Measurements from ENCODE around the gene RIOK2. TPM values are rescaled to one million over a fixed set of nuclear protein-coding genes. Genes with fewer than 3 reads are reported as not detected.

The RIOK2 gene
- total RNA-seq, 2 donors from 2014 or later: 16.9 to 27.2 TPM

DNA sequence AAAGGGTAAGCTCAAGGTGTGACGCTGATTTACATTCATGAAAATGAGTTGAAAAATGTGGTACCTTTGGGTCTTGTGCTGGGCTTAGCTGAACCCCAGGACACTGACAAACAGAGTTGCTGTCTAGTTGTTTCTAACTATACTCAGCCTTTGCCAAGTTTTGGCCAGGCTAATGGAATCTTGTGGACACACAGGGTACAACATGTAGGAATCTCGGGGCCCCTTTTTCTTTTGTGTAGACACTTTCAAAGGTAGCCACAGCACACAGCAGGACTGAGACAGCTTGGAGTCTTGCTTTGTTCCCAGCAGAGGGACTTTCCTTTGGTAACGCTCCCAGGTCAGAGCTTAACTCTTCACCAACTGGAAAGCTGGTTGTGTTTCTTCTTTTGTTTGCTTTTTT is 48.4 kb downstream of the RIOK2 start:
- Mint-ChIP-seq H3K4me1 (peaks cover 7% of the 10 kb centered on the region), H3K27ac (no peak overlapping the region), H3K4me3 (no peak overlapping the region), H3K27me3 (peaks cover 19% of the 10 kb centered on the region), H3K36me3 (ENCODE audit: low read depth) (peaks cover 2% of the 10 kb centered on the region)
- no peaks in the 10 kb centered on the region for H3K9me3 ChIP-seq (ENCODE audit: control insufficient read depth, low read length, poor library complexity, severe bottlenecking)
- DNase-seq (no peak), ATAC-seq (no peak)

DNA sequence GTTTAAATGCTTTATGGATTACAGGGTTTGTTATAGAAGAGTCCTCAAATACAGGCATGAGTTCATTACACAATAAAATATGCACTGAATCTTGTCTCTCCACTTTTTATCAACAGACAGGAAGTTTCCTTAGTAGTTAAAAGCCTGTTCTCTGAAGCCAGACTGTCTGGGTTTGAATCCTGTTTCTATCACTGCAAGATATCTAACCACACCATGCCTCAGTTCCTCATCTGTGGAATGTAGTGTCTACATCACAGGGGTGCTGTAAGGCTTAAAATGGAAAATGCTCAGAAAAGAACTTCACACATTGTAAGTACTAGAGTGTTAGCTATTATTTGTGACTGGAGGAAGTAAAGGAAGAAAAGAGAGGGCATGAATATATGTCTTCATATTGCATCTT is 49.9 kb downstream of the RIOK2 start:
- no peak overlapping the region for H3K4me3 Mint-ChIP-seq
- H3K27ac Mint-ChIP-seq: no peak overlapping the region

DNA sequence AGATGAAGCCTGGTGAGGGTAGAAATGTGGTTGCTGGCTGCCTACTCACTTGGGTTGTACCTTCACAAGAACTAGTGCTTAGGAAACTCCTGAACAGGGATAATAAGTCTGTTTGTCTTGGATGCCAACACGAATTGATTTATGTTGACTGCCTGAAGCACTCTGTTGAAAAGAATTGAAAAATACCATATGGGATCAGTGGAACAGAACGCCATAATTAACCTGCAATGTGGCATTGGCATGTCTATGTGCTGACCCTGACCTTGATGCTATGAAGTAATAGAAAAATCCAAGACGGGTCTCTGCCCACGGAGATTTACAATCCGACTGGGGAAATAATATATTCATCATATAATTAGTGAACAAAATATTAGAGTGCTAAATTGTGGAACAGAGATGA is 51.1 kb downstream of the RIOK2 start:
- ATAC-seq: no peak
- H3K4me3 Mint-ChIP-seq: no peak overlapping the region

More for the DNA sequence above, 49.9 kb downstream of the RIOK2 start:
- no peak for ATAC-seq
- Mint-ChIP-seq H3K27me3 (peaks cover 10% of the 10 kb centered on the region), H3K4me1 (peaks cover 7% of the 10 kb centered on the region), H3K36me3 (ENCODE audit: low read depth) (peaks cover 6% of the 10 kb centered on the region)
- no peaks in the 10 kb centered on the region for H3K9me3 ChIP-seq (ENCODE audit: control insufficient read depth, low read length, poor library complexity, severe bottlenecking)
- no peak for DNase-seq

DNA sequence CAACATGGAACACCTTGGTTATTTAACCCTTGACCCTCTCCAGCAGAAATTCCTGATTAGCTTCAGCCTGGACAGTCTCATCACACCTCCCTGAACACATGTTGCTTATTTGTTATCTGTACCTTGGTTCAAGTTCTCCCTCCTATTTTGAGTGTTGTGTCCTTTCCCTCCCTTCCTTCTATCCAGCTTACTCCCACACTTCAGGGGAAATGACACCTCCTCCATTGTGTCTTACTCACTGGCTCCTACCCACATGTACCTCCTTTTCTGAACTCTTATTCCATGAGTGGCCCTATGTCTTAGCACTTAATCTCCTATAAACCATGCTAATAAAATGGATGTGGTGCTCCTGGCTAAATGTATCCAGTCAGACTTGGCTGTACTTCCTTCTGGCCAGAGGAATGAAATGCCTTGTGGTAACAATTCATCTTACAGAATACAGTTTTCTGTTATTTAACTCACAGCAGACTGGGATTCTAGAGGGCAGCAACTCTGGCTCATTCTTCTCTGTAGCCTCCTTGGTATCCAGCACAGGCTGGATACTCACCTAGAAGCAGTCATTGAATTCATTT is 51.8 kb downstream of the RIOK2 start:
- Mint-ChIP-seq H3K4me1 (peaks cover 7% of the 10 kb centered on the region), H3K36me3 (ENCODE audit: low read depth) (peaks cover 6% of the 10 kb centered on the region), H3K4me3 (no peak overlapping the region), H3K27me3 (peaks cover 11% of the 10 kb centered on the region), H3K27ac (no peak overlapping the region)
- no peak for ATAC-seq
- DNase-seq: no peak
- no peaks in the 10 kb centered on the region for H3K9me3 ChIP-seq (ENCODE audit: control insufficient read depth, low read length, poor library complexity, severe bottlenecking)

More for the DNA sequence above, 51.1 kb downstream of the RIOK2 start:
- peaks cover 10% of the 10 kb centered on the region for H3K27me3 Mint-ChIP-seq
- H3K9me3 ChIP-seq (ENCODE audit: control insufficient read depth, low read length, poor library complexity, severe bottlenecking): no peaks in the 10 kb centered on the region
- peaks cover 6% of the 10 kb centered on the region for H3K36me3 Mint-ChIP-seq (ENCODE audit: low read depth)
- DNase-seq: no peak
- no peak overlapping the region for H3K27ac Mint-ChIP-seq
- H3K4me1 Mint-ChIP-seq: peaks cover 7% of the 10 kb centered on the region

DNA sequence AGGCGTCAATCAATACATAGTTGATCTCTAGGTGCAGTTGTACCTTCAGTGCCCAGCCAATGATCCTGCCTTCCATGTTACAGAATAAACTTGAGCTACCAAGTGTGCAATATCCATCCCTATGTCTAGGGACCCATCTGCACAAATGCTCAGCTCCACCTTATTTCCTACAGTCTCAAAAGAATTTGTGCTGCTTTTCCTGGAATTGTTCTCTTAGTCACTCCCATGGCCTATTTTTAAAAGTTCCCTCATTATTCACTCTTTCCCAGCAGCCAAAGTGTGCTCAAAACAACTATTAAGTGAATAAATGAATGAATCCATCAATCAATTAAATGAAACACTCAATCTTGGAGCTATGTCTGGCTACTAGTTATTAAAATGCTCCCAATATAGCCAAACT is 55.3 kb downstream of the RIOK2 start:
- Mint-ChIP-seq H3K27ac (no peak overlapping the region), H3K4me1 (no peaks in the 10 kb centered on the region), H3K4me3 (no peak overlapping the region), H3K36me3 (ENCODE audit: low read depth) (peaks cover 8% of the 10 kb centered on the region), H3K27me3 (peaks cover 9% of the 10 kb centered on the region)
- DNase-seq: no peak
- no peak for ATAC-seq
- H3K9me3 ChIP-seq (ENCODE audit: control insufficient read depth, low read length, poor library complexity, severe bottlenecking): no peaks in the 10 kb centered on the region

DNA sequence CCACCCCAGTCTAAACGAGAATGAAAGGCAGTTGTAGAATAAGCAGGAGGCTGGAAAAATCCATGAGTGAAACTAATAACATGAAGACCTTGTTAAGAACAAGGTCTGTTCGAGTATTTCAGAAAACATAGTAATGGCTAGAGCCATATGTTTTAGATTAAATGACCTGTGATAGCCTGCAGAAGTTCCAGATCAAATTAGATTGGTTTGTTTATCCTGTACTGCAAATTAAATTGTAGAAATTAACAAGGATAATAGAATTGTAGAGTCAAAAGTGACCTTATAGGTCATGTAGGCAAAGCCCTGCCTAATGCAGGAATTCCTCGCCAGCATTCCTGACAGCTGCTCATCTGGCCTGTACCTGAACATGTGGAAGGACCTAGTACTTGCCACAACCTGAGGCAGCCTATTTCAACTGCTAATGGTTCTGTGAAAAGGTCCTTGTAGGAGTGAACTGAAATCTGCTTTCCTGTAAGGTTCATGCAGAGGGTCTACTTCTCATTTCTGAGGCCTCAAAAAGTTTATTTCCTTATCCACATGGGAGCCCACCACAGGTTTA is 57.8 kb downstream of the RIOK2 start:
- H3K27me3 Mint-ChIP-seq: peaks cover 9% of the 10 kb centered on the region
- no peaks in the 10 kb centered on the region for H3K4me1 Mint-ChIP-seq
- ATAC-seq (no peak), DNase-seq (no peak)
- peaks cover 9% of the 10 kb centered on the region for H3K36me3 Mint-ChIP-seq (ENCODE audit: low read depth)
- H3K27ac Mint-ChIP-seq: no peak overlapping the region
- H3K9me3 ChIP-seq (ENCODE audit: control insufficient read depth, low read length, poor library complexity, severe bottlenecking): no peaks in the 10 kb centered on the region
- H3K4me3 Mint-ChIP-seq: no peak overlapping the region

DNA sequence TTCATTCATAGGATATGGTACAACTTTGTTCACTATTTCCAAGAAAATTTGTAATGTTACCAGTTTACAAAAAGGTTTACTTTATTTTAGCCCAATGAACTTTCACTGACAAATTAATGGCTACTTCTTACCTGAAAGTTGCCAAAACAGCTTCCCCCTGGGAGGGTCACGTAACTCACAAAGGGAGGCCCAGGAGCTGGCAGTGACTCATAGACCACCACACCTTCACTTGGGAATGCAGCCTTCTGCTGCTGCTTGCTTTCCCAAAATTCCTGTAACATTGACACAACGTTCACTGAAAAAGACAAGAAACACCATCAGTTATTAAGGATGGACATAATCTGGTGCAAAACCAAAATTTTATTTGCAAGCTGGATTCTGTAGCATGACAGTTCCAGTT is 58.7 kb downstream of the RIOK2 start:
- Mint-ChIP-seq H3K4me3 (no peak overlapping the region), H3K27me3 (peaks cover 9% of the 10 kb centered on the region), H3K36me3 (ENCODE audit: low read depth) (peaks cover 9% of the 10 kb centered on the region), H3K27ac (no peak overlapping the region), H3K4me1 (no peaks in the 10 kb centered on the region)
- no peaks in the 10 kb centered on the region for H3K9me3 ChIP-seq (ENCODE audit: control insufficient read depth, low read length, poor library complexity, severe bottlenecking)
- DNase-seq: no peak
- ATAC-seq: no peak

DNA sequence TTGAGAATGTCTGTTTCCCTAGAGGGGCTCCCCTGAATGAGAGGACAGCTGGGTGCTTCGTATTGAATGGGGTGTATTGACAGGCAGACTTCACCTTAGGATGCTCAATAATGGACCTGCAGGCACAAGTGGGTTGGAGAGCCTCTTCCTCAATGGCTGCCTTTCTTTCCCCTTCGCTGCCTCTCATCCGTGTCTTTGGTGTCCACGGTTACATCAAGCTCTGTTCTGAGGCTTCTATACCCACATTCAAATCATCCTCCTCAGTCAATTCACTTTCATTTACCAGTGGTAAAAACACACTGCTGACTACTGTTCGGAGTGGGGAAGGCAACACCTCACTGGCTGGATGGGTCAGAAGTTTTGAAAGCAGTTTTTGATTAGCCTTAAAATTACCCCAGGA is 61.2 kb downstream of the RIOK2 start:
- Mint-ChIP-seq H3K27me3 (peaks cover 4% of the 10 kb centered on the region), H3K27ac (no peak overlapping the region), H3K4me3 (no peak overlapping the region), H3K36me3 (ENCODE audit: low read depth) (peaks cover 6% of the 10 kb centered on the region), H3K4me1 (no peaks in the 10 kb centered on the region)
- no peak for ATAC-seq
- no peaks in the 10 kb centered on the region for H3K9me3 ChIP-seq (ENCODE audit: control insufficient read depth, low read length, poor library complexity, severe bottlenecking)
- no peak for DNase-seq

DNA sequence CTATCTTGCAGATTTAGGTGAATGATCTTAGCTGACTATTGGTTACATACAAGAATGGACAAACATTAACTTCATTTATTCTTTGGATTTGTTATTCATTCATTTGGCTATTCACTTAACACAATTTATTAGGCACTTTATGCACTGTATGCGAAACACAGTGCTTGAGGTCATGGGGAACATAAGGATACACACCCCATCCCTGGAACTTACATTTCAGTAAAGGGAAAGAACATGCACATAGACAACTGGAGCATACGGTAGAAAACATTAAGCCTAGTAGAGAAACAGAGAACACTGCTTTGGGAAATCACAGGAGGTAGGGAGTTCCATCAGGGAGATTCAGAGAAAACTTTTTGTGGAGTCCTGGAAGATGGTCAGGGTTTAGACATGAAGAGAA is 62.9 kb downstream of the RIOK2 start:
- DNase-seq (no peak), ATAC-seq (no peak)
- no peaks in the 10 kb centered on the region for H3K27me3 Mint-ChIP-seq
- no peak overlapping the region for H3K4me3 Mint-ChIP-seq
- no peak overlapping the region for H3K27ac Mint-ChIP-seq
- H3K36me3 Mint-ChIP-seq (ENCODE audit: low read depth): peaks cover 6% of the 10 kb centered on the region
- H3K4me1 Mint-ChIP-seq: no peaks in the 10 kb centered on the region
- H3K9me3 ChIP-seq (ENCODE audit: control insufficient read depth, low read length, poor library complexity, severe bottlenecking): no peaks in the 10 kb centered on the region

DNA sequence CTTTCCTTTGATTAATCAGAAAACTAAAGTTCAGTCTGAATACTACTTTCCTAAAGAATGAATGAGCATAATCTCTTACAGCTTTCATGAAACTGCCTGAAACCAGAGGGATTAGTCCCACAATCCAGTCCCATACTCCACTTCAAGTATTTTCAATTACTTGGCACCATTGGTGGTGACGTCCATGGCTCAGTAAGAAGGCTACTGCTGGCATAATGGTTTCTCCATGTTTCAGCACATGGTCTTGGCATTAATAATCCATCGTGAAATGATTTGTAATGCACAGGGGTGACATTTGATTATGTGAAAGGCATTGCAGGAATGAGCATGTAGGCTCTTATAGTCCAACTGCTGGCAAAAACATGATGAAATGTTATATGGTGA is 64.0 kb downstream of the RIOK2 start:
- H3K36me3 Mint-ChIP-seq (ENCODE audit: low read depth): peaks cover 6% of the 10 kb centered on the region
- H3K4me1 Mint-ChIP-seq: no peaks in the 10 kb centered on the region
- no peak for DNase-seq

DNA sequence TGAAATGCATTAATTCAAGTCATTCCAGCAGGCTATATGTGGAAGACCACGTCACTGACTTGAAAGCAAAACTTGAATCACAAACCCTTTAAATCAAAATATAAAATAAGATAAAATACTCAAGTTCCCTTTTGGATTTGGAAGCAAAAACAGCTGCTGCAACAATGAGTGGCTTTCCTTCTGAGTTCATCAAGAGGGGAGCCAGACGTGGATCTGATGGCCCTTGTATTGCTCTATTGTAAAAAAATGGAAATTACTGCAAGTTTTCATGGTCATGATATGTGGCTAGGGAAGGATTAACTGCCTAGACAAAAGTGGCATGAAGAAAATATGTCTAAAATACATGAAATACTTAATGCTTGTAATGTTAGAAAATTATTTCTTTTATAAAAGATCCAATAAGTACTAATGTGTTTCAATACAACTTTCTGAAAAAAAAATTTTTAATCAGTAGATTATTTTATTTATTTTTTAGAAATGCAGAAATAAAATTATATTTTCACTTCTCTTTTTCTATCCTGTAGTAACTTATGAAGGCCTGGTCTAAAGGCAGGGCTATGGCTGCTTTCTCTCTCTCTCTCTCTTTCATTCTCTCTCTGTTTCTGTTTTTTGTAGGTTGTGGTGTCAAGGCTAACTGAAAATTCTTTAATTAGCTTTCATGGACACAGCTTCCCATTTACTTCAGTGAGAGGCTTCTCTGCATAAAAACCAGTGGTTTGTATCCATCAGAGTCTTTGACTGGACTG is 64.6 kb downstream of the RIOK2 start:
- DNase-seq: no peak
- no peak for ATAC-seq
- peaks cover 6% of the 10 kb centered on the region for H3K36me3 Mint-ChIP-seq (ENCODE audit: low read depth)
- H3K4me1 Mint-ChIP-seq: no peaks in the 10 kb centered on the region
- no peak overlapping the region for H3K27ac Mint-ChIP-seq
- H3K27me3 Mint-ChIP-seq: no peaks in the 10 kb centered on the region
- H3K9me3 ChIP-seq (ENCODE audit: control insufficient read depth, low read length, poor library complexity, severe bottlenecking): no peaks in the 10 kb centered on the region
- no peak overlapping the region for H3K4me3 Mint-ChIP-seq

More for the DNA sequence above, 64.0 kb downstream of the RIOK2 start:
- H3K27ac Mint-ChIP-seq: no peak overlapping the region
- ATAC-seq: no peak
- H3K27me3 Mint-ChIP-seq: no peaks in the 10 kb centered on the region
- H3K9me3 ChIP-seq (ENCODE audit: control insufficient read depth, low read length, poor library complexity, severe bottlenecking): no peaks in the 10 kb centered on the region
- H3K4me3 Mint-ChIP-seq: no peak overlapping the region

DNA sequence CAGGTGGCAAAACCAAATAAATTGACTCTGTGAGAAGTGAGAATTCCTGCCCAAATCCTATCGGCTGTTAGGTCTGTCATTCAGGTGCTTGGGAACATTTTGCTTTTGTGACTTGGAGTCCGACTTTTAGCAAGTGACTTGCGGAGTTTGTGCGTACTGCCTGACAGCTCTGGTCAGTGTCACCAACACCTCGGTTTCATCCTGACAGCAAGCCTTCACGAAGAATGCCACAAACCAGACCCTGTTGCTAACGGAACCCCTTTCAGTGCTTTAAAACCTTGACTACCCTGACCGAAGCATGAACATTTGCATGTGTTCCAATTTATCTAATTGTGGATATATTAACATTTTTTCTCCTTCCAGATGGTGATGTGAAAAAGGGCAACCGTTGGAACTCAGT is 67.1 kb downstream of the RIOK2 start:
- Mint-ChIP-seq H3K4me3 (no peak overlapping the region), H3K36me3 (ENCODE audit: low read depth) (no peaks in the 10 kb centered on the region), H3K27me3 (peaks cover 8% of the 10 kb centered on the region), H3K27ac (no peak overlapping the region), H3K4me1 (no peaks in the 10 kb centered on the region)
- DNase-seq: no peak
- no peaks in the 10 kb centered on the region for H3K9me3 ChIP-seq (ENCODE audit: control insufficient read depth, low read length, poor library complexity, severe bottlenecking)
- no peak for ATAC-seq

DNA sequence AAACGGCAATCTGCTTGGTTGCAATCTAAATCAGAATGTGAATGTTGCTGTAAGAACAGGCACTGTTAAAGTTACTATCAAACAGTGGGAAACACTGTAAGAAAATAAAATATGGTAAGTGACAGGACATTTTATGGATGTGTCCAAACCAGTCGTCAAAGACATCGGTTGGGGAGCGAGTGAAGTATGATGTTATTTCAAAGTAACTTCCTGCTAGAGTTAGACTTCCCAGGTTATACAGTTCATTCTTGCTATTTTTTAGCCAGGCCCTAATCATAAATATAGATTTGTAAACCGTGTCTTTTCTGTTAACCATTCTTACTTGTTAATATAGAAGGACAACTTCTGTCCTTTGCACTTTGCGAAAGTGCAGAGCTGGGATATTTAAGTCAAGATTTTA is 70.8 kb downstream of the RIOK2 start:
- Mint-ChIP-seq H3K36me3 (ENCODE audit: low read depth) (no peaks in the 10 kb centered on the region), H3K27me3 (peaks cover 16% of the 10 kb centered on the region), H3K4me1 (no peaks in the 10 kb centered on the region), H3K4me3 (no peak overlapping the region), H3K27ac (no peak overlapping the region)
- no peak for DNase-seq
- no peak for ATAC-seq
- no peaks in the 10 kb centered on the region for H3K9me3 ChIP-seq (ENCODE audit: control insufficient read depth, low read length, poor library complexity, severe bottlenecking)

DNA sequence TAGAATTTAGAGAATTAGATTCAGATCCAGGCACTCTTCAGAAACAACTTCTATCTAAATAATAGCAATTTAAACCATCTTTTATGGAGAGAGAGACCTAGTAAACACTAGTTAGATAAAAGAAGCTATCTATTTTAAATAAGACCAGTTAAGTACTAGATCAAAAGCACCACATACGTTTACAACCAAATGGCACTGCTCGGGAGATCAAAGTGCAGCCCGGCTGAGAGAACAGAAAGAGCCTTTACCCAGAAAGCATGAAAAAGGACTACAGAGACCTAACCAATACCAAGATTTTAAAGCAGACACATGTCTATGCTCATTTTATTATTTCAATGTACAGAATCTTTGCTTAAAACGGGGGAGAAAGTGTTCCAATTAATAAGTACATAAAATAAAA is 71.4 kb downstream of the RIOK2 start:
- ATAC-seq: no peak
- Mint-ChIP-seq H3K27ac (no peak overlapping the region), H3K36me3 (ENCODE audit: low read depth) (no peaks in the 10 kb centered on the region), H3K4me1 (no peaks in the 10 kb centered on the region), H3K27me3 (peaks cover 16% of the 10 kb centered on the region), H3K4me3 (no peak overlapping the region)
- no peaks in the 10 kb centered on the region for H3K9me3 ChIP-seq (ENCODE audit: control insufficient read depth, low read length, poor library complexity, severe bottlenecking)
- no peak for DNase-seq

Measured in T-helper 17 cell (primary cell).